ENCODE data around the gene ATP5F1D.
"Not testable (repeated sequence)": the region's sequence is repeated elsewhere in the genome, so short reads cannot be mapped to it uniquely, and the experiment has no call there.

Gene ATP5F1D

GRCh38 chr19:1241417-1242095 is at the start of gene ATP5F1D:
TSS of gene ATP5F1D (plus strand) at chr19:1241751. CDS start at chr19:1241851, 100 bp downstream.
- DNase-seq = peak; percentile 95

GRCh38 chr19:1199531-1199930 is 42.0 kb upstream of the ATP5F1D start:
- no peak for DNase-seq

- not testable (repeated sequence) for DNase-seq
Observed at GRCh38 chr19:1200614-1201013, 40.9 kb upstream of the ATP5F1D start.

GRCh38 chr19:1205114-1206099 is 36.1 kb upstream of the ATP5F1D start, which contains the start of gene STK11:
TSS of gene STK11 (plus strand) at chr19:1205778. CDS start at chr19:1206914, 1,136 bp downstream.
- peak; percentile 98 for DNase-seq

- no peak for DNase-seq
Observed at GRCh38 chr19:1206150-1206863, 35.2 kb upstream of the ATP5F1D start.

- no peak for DNase-seq
Observed at GRCh38 chr19:1206864-1207450, 34.6 kb upstream of the ATP5F1D start.

GRCh38 chr19:1208830-1209229 is 32.7 kb upstream of the ATP5F1D start:
- DNase-seq = not testable (repeated sequence)

GRCh38 chr19:1210227-1210538 is 31.4 kb upstream of the ATP5F1D start:
- no peak for DNase-seq

GRCh38 chr19:1211494-1212234 is 29.9 kb upstream of the ATP5F1D start:
- DNase-seq = peak; percentile 39

GRCh38 chr19:1213391-1214286 is 27.9 kb upstream of the ATP5F1D start:
- peak; percentile 51 for DNase-seq

- DNase-seq = no peak
Observed at GRCh38 chr19:1214299-1214861, 27.2 kb upstream of the ATP5F1D start.

GRCh38 chr19:1214862-1215731 is 26.5 kb upstream of the ATP5F1D start:
- DNase-seq = no peak

GRCh38 chr19:1216756-1217155 is 24.8 kb upstream of the ATP5F1D start:
- DNase-seq = no peak

GRCh38 chr19:1217366-1217765 is 24.2 kb upstream of the ATP5F1D start:
- no peak for DNase-seq

GRCh38 chr19:1218751-1219567 is 22.6 kb upstream of the ATP5F1D start:
- DNase-seq = no peak

- no peak for DNase-seq
Observed at GRCh38 chr19:1219786-1220476, 21.6 kb upstream of the ATP5F1D start.

- no peak for DNase-seq
Observed at GRCh38 chr19:1220477-1220930, 21.0 kb upstream of the ATP5F1D start.
